T-helper 2 cell (primary cell): ENCODE measurements around the gene SOST.

Experiments used
- DNase-seq, 5 experiments: peaks; one replicate each; pipeline versions ENCODE4 v3.0.0 to v3.0.0-alpha.2; 2012 to 2022

The SOST gene

GRCh38 chr17:43740541-43740940 is 18.1 kb downstream of the SOST start:
- DNase-seq = no peak

- no peak for DNase-seq
Measured at GRCh38 chr17:43737722-43738121, 20.9 kb downstream of the SOST start.

- DNase-seq = no peak
Measured at GRCh38 chr17:43736389-43736788, 22.2 kb downstream of the SOST start.

GRCh38 chr17:43734376-43734775 is 24.2 kb downstream of the SOST start:
- DNase-seq = no peak

GRCh38 chr17:43733956-43734355 is 24.6 kb downstream of the SOST start:
- DNase-seq = no peak

GRCh38 chr17:43732958-43733357 is 25.6 kb downstream of the SOST start:
- DNase-seq = no peak

- DNase-seq = no peak
Measured at GRCh38 chr17:43728081-43728480, 30.5 kb downstream of the SOST start.

- no peak for DNase-seq
Measured at GRCh38 chr17:43723697-43724359, 34.8 kb downstream of the SOST start.

- DNase-seq = no peak
Measured at GRCh38 chr17:43722870-43723665, 35.5 kb downstream of the SOST start.

- DNase-seq = no peak
Measured at GRCh38 chr17:43722269-43722619, 36.3 kb downstream of the SOST start.

GRCh38 chr17:43721537-43722268 is 36.9 kb downstream of the SOST start:
- DNase-seq = no peak

- DNase-seq = peak; percentile 36 to 90 (median 63)
Measured at GRCh38 chr17:43720311-43721060, 38.1 kb downstream of the SOST start.

GRCh38 chr17:43719578-43719977 is 39.0 kb downstream of the SOST start:
- DNase-seq = no peak

GRCh38 chr17:43718544-43718943 is 40.0 kb downstream of the SOST start:
- no peak for DNase-seq

GRCh38 chr17:43717913-43718312 is 40.7 kb downstream of the SOST start:
- DNase-seq = no peak

GRCh38 chr17:43714465-43715149 is 44.0 kb downstream of the SOST start:
- no peak for DNase-seq

GRCh38 chr17:43713494-43714162 is 45.0 kb downstream of the SOST start:
- DNase-seq = peak in 1 of 5 experiments; percentile 35

- DNase-seq = no peak
Measured at GRCh38 chr17:43712397-43712796, 46.2 kb downstream of the SOST start.

- no peak for DNase-seq
Measured at GRCh38 chr17:43710101-43710500, 48.5 kb downstream of the SOST start.

GRCh38 chr17:43709210-43709609 is 49.4 kb downstream of the SOST start:
- no peak for DNase-seq

GRCh38 chr17:43707184-43707583 is 51.4 kb downstream of the SOST start:
- DNase-seq = no peak

GRCh38 chr17:43706235-43706634 is 52.4 kb downstream of the SOST start:
- DNase-seq = no peak
